GM18867 (cell line): ENCODE data around the gene DOCK3.

ENCODE experiments used
- ATAC-seq: cut with Tn5 transposase; IDR thresholded peaks from one replicate; pipeline ENCODE4 v1.9.1; 2021; ENCODE audit warnings: mild to moderate bottlenecking, moderate library complexity; ENCODE audit not compliant: unreplicated experiment

DOCK3 gene

GRCh38 chr3:51394541-51394940 is 719.8 kb downstream of the DOCK3 start:
- no peak for ATAC-seq

GRCh38 chr3:51395493-51396213 is 720.9 kb downstream of the DOCK3 start:
- ATAC-seq = no peak

DNA sequence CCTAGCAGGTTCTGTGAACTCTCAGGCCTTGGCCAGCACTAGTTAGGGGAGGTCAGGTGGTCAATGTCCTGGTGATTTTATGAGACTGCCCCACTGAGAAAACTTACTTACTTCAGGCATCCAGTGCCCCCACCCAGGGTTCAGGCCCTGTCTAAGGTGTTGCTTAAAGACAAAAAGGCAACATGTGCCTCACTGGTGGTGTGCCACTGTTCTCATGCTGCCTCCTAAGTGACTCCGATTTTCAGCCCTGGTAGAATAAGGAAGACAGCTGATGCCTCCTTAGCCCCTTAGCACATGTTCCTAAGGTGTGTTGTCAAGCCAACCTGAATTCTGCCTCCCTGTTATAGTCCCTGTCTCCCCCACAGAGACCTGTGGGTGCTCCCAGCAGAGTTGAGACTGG is 721.7 kb downstream of the DOCK3 start:
- ATAC-seq = no peak

- ATAC-seq = no peak
Observed at GRCh38 chr3:51397392-51397791, 722.7 kb downstream of the DOCK3 start.

DNA sequence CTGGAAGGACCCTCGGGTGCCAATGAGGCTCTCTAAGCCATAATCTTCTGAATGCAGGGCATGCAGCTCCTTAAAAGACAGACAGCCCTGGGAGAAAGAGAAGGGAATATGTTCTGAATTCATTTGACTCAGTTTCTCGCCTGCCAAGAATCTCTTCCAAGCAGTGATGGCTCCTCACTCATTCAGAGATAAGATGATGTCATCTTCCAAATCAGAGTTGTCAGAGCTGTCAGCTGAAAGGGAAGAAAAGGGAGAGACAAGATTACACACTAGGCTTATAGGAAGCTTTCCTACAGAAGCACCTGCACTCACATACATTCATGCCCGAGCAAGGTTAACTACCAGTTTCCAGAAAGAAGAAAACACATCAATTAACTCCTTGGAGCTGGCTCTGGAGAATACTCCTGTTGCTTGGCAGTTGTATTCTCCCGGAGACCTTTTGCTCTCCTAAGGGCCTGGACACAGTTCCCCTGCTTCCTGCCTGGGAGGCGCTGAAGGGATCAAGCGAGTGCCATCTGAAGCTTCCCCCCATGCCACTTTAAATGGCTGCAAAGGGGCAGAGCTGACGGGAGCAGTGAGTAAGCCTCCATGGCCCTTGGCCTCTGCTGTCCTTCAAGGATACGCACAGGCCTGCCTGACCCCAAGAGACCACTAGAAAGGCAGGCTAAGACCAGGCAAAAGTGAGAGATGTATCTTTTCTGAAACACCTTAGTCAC is 724.0 kb downstream of the DOCK3 start:
- no peak for ATAC-seq

GRCh38 chr3:51400166-51400565 is 725.4 kb downstream of the DOCK3 start:
- no peak for ATAC-seq

DNA sequence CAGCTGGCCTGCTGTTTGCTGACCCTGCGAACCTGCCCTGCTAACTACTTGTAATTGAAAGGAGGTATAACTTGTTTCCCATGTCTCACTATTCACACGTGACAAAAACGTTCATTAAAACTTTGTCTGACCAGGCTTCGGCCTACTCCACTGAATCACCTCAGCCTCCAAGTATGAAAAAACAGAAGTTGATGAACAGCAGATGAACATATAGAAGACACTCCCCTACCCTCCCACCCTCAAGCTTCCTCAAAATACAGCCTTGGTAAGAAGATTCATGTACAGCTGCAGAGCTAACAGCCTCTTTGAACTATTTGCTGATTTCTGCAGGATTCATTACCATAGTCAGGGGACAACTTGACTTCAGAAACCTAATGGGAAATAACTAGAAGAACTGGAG is 727.0 kb downstream of the DOCK3 start:
- no peak for ATAC-seq

- no peak for ATAC-seq
Observed at GRCh38 chr3:51403675-51404074, 728.9 kb downstream of the DOCK3 start.

DNA sequence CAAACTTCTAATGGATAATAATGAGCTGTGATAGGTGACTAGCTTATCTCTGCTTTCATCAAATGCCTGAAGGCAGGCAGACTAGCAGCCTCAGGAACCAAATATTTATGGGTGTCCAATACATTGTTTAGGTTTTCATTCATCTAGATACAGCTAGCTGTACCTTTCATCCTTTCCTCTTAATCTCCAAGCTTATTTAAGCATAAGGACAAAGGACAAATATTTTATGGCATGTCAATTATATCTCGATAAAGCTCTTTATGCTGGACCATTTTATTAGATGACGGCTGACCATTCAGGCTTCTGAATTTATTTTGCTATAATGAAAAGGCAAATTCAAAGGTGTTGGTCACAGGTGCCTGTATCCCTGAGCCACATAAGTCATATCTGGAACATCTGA is 733.3 kb downstream of the DOCK3 start:
- ATAC-seq = no peak

- no peak for ATAC-seq
Observed at GRCh38 chr3:51408813-51409212, 734.1 kb downstream of the DOCK3 start.

DNA sequence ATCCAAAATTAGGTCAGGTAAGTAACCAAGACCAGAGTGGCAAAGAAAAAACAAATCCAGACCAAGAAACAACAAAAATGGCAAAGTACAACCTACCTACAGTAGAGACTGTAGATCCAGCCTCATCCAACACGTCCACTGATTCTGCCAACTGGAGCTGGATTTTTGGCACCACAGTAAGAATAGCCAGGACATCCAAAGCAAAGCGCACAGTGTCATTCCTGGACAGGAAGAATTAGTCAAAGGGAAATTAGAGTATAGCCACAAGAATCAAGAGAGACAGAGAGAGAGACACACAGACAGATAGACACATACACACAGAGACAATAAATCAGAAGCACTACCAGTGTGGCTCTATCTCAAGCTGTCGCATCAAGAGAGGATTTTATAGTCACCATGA is 747.5 kb downstream of the DOCK3 start:
- no peak for ATAC-seq

DNA sequence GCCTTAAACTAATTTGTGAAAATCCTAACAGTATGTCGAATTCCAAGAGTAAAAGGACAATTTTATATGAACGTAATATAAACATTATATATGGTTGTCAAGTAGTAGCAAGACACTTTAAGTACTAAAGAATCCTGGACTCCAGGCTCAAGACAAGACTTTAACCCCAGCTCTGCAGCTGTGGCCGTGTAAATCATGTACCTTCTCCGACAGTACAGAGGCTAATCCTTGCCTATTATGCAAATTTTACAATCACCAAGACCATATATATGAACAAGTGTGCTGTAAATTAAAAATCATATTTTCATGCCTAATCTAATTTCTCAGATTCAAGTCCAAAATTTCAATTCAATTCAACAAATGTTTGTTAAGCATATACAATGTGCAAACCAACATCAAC is 752.2 kb downstream of the DOCK3 start:
- ATAC-seq = no peak

GRCh38 chr3:51429138-51429537 is 754.4 kb downstream of the DOCK3 start:
- ATAC-seq = no peak
